ENCODE data around the gene FGGY. TPM values are rescaled to one million over a fixed set of nuclear protein-coding genes. Genes with fewer than 3 reads are reported as not detected.

Gene FGGY
- total and polyA plus RNA-seq, 2 donors (not counting 1 experiment from before 2014, with no cell fraction given), result 6.1 to 38.5 TPM

DNA sequence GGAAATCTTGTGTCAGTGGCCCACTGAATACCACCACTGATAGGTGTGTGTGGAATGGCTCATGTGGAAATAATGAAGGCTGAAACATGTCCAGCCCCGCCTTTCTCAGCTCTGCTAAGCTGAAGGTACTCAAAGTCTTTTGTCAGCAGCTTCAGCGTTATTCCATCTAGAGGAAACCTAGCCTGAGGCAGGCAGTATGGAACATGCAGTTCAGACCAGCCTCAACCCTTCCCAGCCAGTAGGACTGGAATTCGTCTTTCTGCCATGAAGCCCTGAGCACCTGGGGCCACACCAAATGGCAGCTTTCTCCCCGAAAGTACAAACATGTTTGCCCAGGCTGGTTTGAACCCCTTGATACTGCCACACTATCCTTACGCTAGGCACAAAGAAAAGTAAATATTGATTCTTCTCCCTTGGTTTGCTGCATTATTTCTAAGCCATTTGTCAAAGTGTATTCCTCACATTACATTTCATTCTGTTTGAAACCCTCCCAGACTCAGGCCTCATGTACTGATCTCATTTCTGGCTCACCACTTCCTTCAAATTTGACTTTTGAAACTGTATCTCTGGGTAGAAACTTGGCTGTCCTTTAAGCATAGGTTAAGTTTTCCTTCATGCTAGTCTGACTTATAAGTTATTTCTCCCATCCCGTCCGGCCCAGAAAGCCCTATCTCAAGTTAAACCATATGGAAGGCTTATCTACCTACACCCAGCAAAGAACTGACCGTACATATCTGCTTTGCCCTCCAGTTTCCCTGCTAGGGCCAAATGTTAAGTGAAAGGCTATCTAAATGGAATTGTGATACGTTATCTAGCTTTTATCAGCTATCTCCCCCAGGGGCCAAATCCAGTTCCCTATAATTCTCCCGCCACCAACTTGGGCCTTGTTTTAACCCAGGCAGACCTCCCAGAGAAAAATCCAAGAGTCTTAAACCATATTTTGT lies 472.2 kb downstream of the FGGY start:
- Mint-ChIP-seq H3K4me3 (no peak overlapping the region), H3K9me3 (ENCODE audit: insufficient read depth) (no peaks in the 10 kb centered on the region), H3K27me3 (peaks cover 3% of the 10 kb centered on the region), H3K4me1 (no peaks in the 10 kb centered on the region), H3K27ac (no peak overlapping the region)
- WGBS (ENCODE audit: insufficient coverage), result 93% methylated on average over 6 of the region's 10 CpGs
- H3K79me2 ChIP-seq (ENCODE audit: control insufficient read depth, insufficient read depth, low read length), result no peaks in the 10 kb centered on the region
- no peak overlapping the region for H3K9ac ChIP-seq (ENCODE audit: low read length)
- intact Hi-C loops (cut with micrococcal nuclease), result no loop called here
- ChIA-PET CTCF (interaction anchor here (0.7 to 2.3 kb wide), 2 partner anchors 10 to 1057 kb away, joined by 3 to 11 read pairs; no protein-coding TSS in a partner anchor), POLR2A (no interaction called here)
- H3K27ac ChIP-seq (ENCODE audit: low read length in 2 of 2), result no peak overlapping the region
- no peaks in the 10 kb centered on the region for H4K20me1 ChIP-seq (ENCODE audit: control insufficient read depth, insufficient read depth, low read length, poor library complexity, severe bottlenecking)
- H3K4me2 ChIP-seq (replicated peaks; ENCODE audit: low read depth, low read length, poor library complexity, severe bottlenecking), result no peak overlapping the region
- TF ChIP-seq EZH2 (IDR thresholded peaks at IDR 0.05; ENCODE audit: borderline replicate concordance, insufficient read depth, low read depth, low read length, poor library complexity, severe bottlenecking), result no peak
- TF ChIP-seq, protein P1, sequence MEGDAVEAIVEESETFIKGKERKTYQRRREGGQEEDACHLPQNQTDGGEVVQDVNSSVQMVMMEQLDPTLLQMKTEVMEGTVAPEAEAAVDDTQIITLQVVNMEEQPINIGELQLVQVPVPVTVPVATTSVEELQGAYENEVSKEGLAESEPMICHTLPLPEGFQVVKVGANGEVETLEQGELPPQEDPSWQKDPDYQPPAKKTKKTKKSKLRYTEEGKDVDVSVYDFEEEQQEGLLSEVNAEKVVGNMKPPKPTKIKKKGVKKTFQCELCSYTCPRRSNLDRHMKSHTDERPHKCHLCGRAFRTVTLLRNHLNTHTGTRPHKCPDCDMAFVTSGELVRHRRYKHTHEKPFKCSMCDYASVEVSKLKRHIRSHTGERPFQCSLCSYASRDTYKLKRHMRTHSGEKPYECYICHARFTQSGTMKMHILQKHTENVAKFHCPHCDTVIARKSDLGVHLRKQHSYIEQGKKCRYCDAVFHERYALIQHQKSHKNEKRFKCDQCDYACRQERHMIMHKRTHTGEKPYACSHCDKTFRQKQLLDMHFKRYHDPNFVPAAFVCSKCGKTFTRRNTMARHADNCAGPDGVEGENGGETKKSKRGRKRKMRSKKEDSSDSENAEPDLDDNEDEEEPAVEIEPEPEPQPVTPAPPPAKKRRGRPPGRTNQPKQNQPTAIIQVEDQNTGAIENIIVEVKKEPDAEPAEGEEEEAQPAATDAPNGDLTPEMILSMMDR (IDR thresholded peaks at IDR 0.05), result no peak
- no peak overlapping the region for H2AFZ ChIP-seq (ENCODE audit: insufficient read depth, low read depth, low read length, poor library complexity, severe bottlenecking)
- no peaks in the 10 kb centered on the region for H3K36me3 ChIP-seq (replicated peaks in 1 of 2; ENCODE audit: control extremely low read depth in 1 of 2, control insufficient read depth in 1 of 2, extremely low read depth in 1 of 2, insufficient read depth in 2 of 2, low read length in 1 of 2)
- no peak overlapping the region for H3K4me3 ChIP-seq (ENCODE audit: control extremely low read depth in 1 of 5, extremely low read depth in 1 of 5, insufficient read depth in 1 of 5, low read depth in 2 of 5, low read length in 4 of 5)
- no peaks in the 10 kb centered on the region for H3K9me3 ChIP-seq (ENCODE audit: control extremely low read depth in 1 of 3, control insufficient read depth in 2 of 3, insufficient read depth in 1 of 3, low read length in 2 of 3)
- ATAC-seq (ENCODE audit: low read depth) (no peak), DNase-seq (no peak)
- H3K27me3 ChIP-seq (replicated peaks in 1 of 4; ENCODE audit: control extremely low read depth in 1 of 4, control insufficient read depth in 3 of 4, insufficient read depth in 4 of 4, low read length in 3 of 4), result no peaks in the 10 kb centered on the region
- H3K4me1 ChIP-seq (ENCODE audit: control insufficient read depth in 2 of 2, insufficient read depth in 2 of 2, low read length in 2 of 2), result no peaks in the 10 kb centered on the region

DNA sequence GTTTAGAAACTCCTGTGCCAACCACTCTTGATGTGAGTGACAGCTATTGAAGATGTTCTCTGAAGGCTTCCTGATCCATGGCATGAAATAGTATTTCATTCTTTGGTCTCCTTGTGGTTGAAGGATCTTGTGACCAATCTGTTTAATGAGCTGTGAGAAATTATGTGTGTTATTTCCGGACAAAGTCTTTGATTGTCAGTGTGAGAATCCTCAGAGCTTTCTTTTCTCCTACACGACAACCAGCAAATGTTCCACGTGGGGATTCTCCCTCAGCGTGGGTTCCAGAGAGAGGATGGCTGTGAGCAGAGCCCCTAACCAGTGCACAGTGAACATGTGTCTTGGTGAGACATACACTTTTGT lies 472.8 kb downstream of the FGGY start:
- H3K9me3 ChIP-seq (ENCODE audit: control extremely low read depth in 1 of 3, control insufficient read depth in 2 of 3, insufficient read depth in 1 of 3, low read length in 2 of 3), result no peaks in the 10 kb centered on the region

More for the DNA sequence above, 472.8 kb downstream of the FGGY start:
- WGBS (ENCODE audit: insufficient coverage), result no CpG with 5 or more reads among the region's 4 CpGs
- intact Hi-C loops (cut with micrococcal nuclease), result no loop called here
- Histone ChIP-seq H3K36me3 (replicated peaks in 1 of 2; ENCODE audit: control extremely low read depth in 1 of 2, control insufficient read depth in 1 of 2, extremely low read depth in 1 of 2, insufficient read depth in 2 of 2, low read length in 1 of 2) (no peaks in the 10 kb centered on the region), H2AFZ (ENCODE audit: insufficient read depth, low read depth, low read length, poor library complexity, severe bottlenecking) (no peak overlapping the region), H3K27ac (ENCODE audit: low read length in 2 of 2) (no peak overlapping the region), H4K20me1 (ENCODE audit: control insufficient read depth, insufficient read depth, low read length, poor library complexity, severe bottlenecking) (no peaks in the 10 kb centered on the region), H3K27me3 (replicated peaks in 1 of 4; ENCODE audit: control extremely low read depth in 1 of 4, control insufficient read depth in 3 of 4, insufficient read depth in 4 of 4, low read length in 3 of 4) (no peaks in the 10 kb centered on the region), H3K4me2 (replicated peaks; ENCODE audit: low read depth, low read length, poor library complexity, severe bottlenecking) (no peak overlapping the region), H3K79me2 (ENCODE audit: control insufficient read depth, insufficient read depth, low read length) (no peaks in the 10 kb centered on the region), H3K9ac (ENCODE audit: low read length) (no peak overlapping the region), H3K4me1 (ENCODE audit: control insufficient read depth in 2 of 2, insufficient read depth in 2 of 2, low read length in 2 of 2) (no peaks in the 10 kb centered on the region), H3K4me3 (ENCODE audit: control extremely low read depth in 1 of 5, extremely low read depth in 1 of 5, insufficient read depth in 1 of 5, low read depth in 2 of 5, low read length in 4 of 5) (no peak overlapping the region)
- no peak for DNase-seq
- Mint-ChIP-seq H3K4me1 (no peaks in the 10 kb centered on the region), H3K27me3 (peaks cover 3% of the 10 kb centered on the region), H3K9me3 (ENCODE audit: insufficient read depth) (no peaks in the 10 kb centered on the region), H3K4me3 (no peak overlapping the region), H3K27ac (no peak overlapping the region)
- ChIA-PET CTCF (interaction anchor here (0.7 kb wide), 1 partner anchor 1058 kb away, joined by 3 read pairs; no protein-coding TSS in a partner anchor), POLR2A (no interaction called here)
- no peak for TF ChIP-seq EZH2 (IDR thresholded peaks at IDR 0.05; ENCODE audit: borderline replicate concordance, insufficient read depth, low read depth, low read length, poor library complexity, severe bottlenecking)
- TF ChIP-seq, protein P1 (IDR thresholded peaks at IDR 0.05), result no peak
- no peak for ATAC-seq (ENCODE audit: low read depth)
